ENCODE results near the gene TMEM200A.

Gene TMEM200A

GRCh38 chr6:130377371-130377770, 11.6 kb downstream of the TMEM200A start:
- DNase-seq (ENCODE audit: low read depth in 2 of 2): no peak

GRCh38 chr6:130377915-130378314, 12.1 kb downstream of the TMEM200A start:
- no peak for DNase-seq (ENCODE audit: low read depth in 2 of 2)

- DNase-seq (ENCODE audit: low read depth in 2 of 2): no peak
Observed at GRCh38 chr6:130379223-130379622, 13.4 kb downstream of the TMEM200A start.

GRCh38 chr6:130381012-130381411, 15.2 kb downstream of the TMEM200A start:
- no peak for DNase-seq (ENCODE audit: low read depth in 2 of 2)

GRCh38 chr6:130381459-130382380, 15.9 kb downstream of the TMEM200A start:
- no peak for DNase-seq (ENCODE audit: low read depth in 2 of 2)

GRCh38 chr6:130382872-130383490, 17.2 kb downstream of the TMEM200A start:
- no peak for DNase-seq (ENCODE audit: low read depth in 2 of 2)

- DNase-seq (ENCODE audit: low read depth in 2 of 2): no peak
Observed at GRCh38 chr6:130385064-130385695, 19.4 kb downstream of the TMEM200A start.

- no peak for DNase-seq (ENCODE audit: low read depth in 2 of 2)
Observed at GRCh38 chr6:130389142-130389541, 23.3 kb downstream of the TMEM200A start.

GRCh38 chr6:130390890-130391289, 25.1 kb downstream of the TMEM200A start:
- no peak for DNase-seq (ENCODE audit: low read depth in 2 of 2)

GRCh38 chr6:130393306-130393705, 27.5 kb downstream of the TMEM200A start:
- DNase-seq (ENCODE audit: low read depth in 2 of 2): no peak

GRCh38 chr6:130394246-130394645, 28.4 kb downstream of the TMEM200A start:
- no peak for DNase-seq (ENCODE audit: low read depth in 2 of 2)

- no peak for DNase-seq (ENCODE audit: low read depth in 2 of 2)
Observed at GRCh38 chr6:130395164-130395563, 29.3 kb downstream of the TMEM200A start.

GRCh38 chr6:130396722-130397121, 30.9 kb downstream of the TMEM200A start:
- DNase-seq (ENCODE audit: low read depth in 2 of 2): no peak

GRCh38 chr6:130405549-130405948, 39.7 kb downstream of the TMEM200A start:
- no peak for DNase-seq (ENCODE audit: low read depth in 2 of 2)

- no peak for DNase-seq (ENCODE audit: low read depth in 2 of 2)
Observed at GRCh38 chr6:130407032-130407431, 41.2 kb downstream of the TMEM200A start.

- DNase-seq (ENCODE audit: low read depth in 2 of 2): no peak
Observed at GRCh38 chr6:130409418-130410100, 43.7 kb downstream of the TMEM200A start.

- no peak for DNase-seq (ENCODE audit: low read depth in 2 of 2)
Observed at GRCh38 chr6:130411481-130411880, 45.7 kb downstream of the TMEM200A start.

GRCh38 chr6:130412556-130413290, 46.9 kb downstream of the TMEM200A start:
- DNase-seq (ENCODE audit: low read depth in 2 of 2): no peak

- DNase-seq (ENCODE audit: low read depth in 2 of 2): no peak
Observed at GRCh38 chr6:130417951-130418350, 52.1 kb downstream of the TMEM200A start.

GRCh38 chr6:130420911-130421310, 55.1 kb downstream of the TMEM200A start:
- no peak for DNase-seq (ENCODE audit: low read depth in 2 of 2)

- no peak for DNase-seq (ENCODE audit: low read depth in 2 of 2)
Observed at GRCh38 chr6:130421585-130421984, 55.8 kb downstream of the TMEM200A start.

Measured in activated CD8-positive, alpha-beta memory T cell treated with anti-CD3 and anti-CD28 coated beads for 4 hours (primary cell).